ENCODE results near the gene BABAM1. TPM values are rescaled to one million over a fixed set of nuclear protein-coding genes. Genes with fewer than 3 reads are reported as not detected.

Gene BABAM1
- total RNA-seq, 1 donor from 2014 or later = 89.3 TPM

GRCh38 chr19:17243211-17243829 lies 23.9 kb upstream of the BABAM1 start:
- no peak for DNase-seq (ENCODE audit: low read depth)

- peak; percentile 63 for DNase-seq (ENCODE audit: low read depth)
Measured at GRCh38 chr19:17243830-17244617, 23.2 kb upstream of the BABAM1 start.

- DNase-seq (ENCODE audit: low read depth) = no peak
Measured at GRCh38 chr19:17244618-17245534, 22.4 kb upstream of the BABAM1 start.

GRCh38 chr19:17245535-17245984 lies 21.7 kb upstream of the BABAM1 start, which contains the start of gene NR2F6:
NR2F6 (minus strand) TSS chr19:17245919; CDS start chr19:17245220, 699 bp downstream.
- no peak for DNase-seq (ENCODE audit: low read depth)

GRCh38 chr19:17246681-17247425 lies 20.4 kb upstream of the BABAM1 start:
- no peak for DNase-seq (ENCODE audit: low read depth)

- peak; percentile 40 for DNase-seq (ENCODE audit: low read depth)
Measured at GRCh38 chr19:17248011-17248776, 19.0 kb upstream of the BABAM1 start.

GRCh38 chr19:17249887-17250548 lies 17.2 kb upstream of the BABAM1 start:
- no peak for DNase-seq (ENCODE audit: low read depth)

- no peak for DNase-seq (ENCODE audit: low read depth)
Measured at GRCh38 chr19:17254636-17255035, 12.6 kb upstream of the BABAM1 start.

- DNase-seq (ENCODE audit: low read depth) = peak; percentile 70
Measured at GRCh38 chr19:17255150-17255621, 12.1 kb upstream of the BABAM1 start.

GRCh38 chr19:17256130-17256529 lies 11.1 kb upstream of the BABAM1 start:
- DNase-seq (ENCODE audit: low read depth) = no peak

- DNase-seq (ENCODE audit: low read depth) = peak; percentile 41
Measured at GRCh38 chr19:17259118-17259780, 8.0 kb upstream of the BABAM1 start.

GRCh38 chr19:17259934-17260333 lies 7.3 kb upstream of the BABAM1 start:
- DNase-seq (ENCODE audit: low read depth) = no peak

- DNase-seq (ENCODE audit: low read depth) = peak; percentile 57
Measured at GRCh38 chr19:17260842-17261325, 6.4 kb upstream of the BABAM1 start.

GRCh38 chr19:17262557-17262956 lies 4.7 kb upstream of the BABAM1 start:
- no peak for DNase-seq (ENCODE audit: low read depth)

GRCh38 chr19:17263712-17264640 lies 3.3 kb upstream of the BABAM1 start:
- DNase-seq (ENCODE audit: low read depth) = no peak

- no peak for DNase-seq (ENCODE audit: low read depth)
Measured at GRCh38 chr19:17264641-17264979, 2.6 kb upstream of the BABAM1 start, which contains the start of gene USHBP1. USHBP1 (minus strand) TSS chr19:17264745; CDS start chr19:17264299, 446 bp downstream.

- no peak for DNase-seq (ENCODE audit: low read depth)
Measured at GRCh38 chr19:17266026-17266425, 1.2 kb upstream of the BABAM1 start.

Measured in myocyte (in vitro differentiated cells).